ENCODE data around the gene METTL9. TPM values are rescaled to one million over a fixed set of nuclear protein-coding genes. Genes with fewer than 3 reads are reported as not detected.
A peak's percentile ranks its signal among the peaks of the same experiment; 100 is the strongest.
"Not testable (repeated sequence)": the region's sequence is repeated elsewhere in the genome, so short reads cannot be mapped to it uniquely, and the experiment has no call there.

The METTL9 gene
- total RNA-seq, 1 experiment from 2014 or later = 160 TPM

DNA sequence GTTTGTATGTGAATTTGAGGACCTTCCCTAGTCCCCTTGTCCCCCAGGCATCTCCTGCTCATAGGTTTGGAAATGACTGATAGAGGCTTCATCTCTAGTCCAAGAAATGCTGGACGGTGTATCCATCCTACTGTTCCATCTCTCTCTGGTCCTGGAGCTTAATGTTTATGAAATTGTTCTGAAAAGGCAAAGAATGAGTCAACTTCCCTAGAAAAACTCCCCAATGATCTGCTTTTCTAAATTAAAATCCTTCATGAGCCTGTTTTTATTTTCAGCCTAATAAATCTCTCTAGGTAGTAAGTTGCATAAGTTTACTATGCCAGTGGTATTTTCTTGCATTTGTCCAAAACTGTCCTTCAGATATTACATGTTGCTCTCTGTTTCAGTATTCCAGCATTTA is 55.1 kb downstream of the METTL9 start:
- Histone ChIP-seq H3K27ac (no peak overlapping the region), H3K27me3 (replicated peaks) (no peaks in the 10 kb centered on the region), H3K9me3 (replicated peaks) (no peaks in the 10 kb centered on the region), H3K36me3 (peaks cover 24% of the 10 kb centered on the region), H3K4me3 (no peak overlapping the region), H3K4me1 (replicated peaks) (no peaks in the 10 kb centered on the region)
- DNase-seq (ENCODE audit: low read depth in 1 of 2, low spot score in 2 of 2) = no peak

GRCh38 chr16:21654881-21655280 is 55.5 kb downstream of the METTL9 start:
- no peak for DNase-seq (ENCODE audit: low read depth in 1 of 2, low spot score in 2 of 2)
- no peak overlapping the region for H3K4me3 ChIP-seq

GRCh38 chr16:21656795-21657768 is 57.7 kb downstream of the METTL9 start:
- peak in 1 of 2 experiments; percentile 41 for DNase-seq (ENCODE audit: low read depth in 1 of 2, low spot score in 2 of 2)
- no peak overlapping the region for H3K4me3 ChIP-seq
- peaks cover 24% of the 10 kb centered on the region for H3K36me3 ChIP-seq
- no peaks in the 10 kb centered on the region for H3K9me3 ChIP-seq (replicated peaks)
- no peaks in the 10 kb centered on the region; the same call in 1 of the 2 replicates for H3K27me3 ChIP-seq (replicated peaks)
- no peak overlapping the region for H3K27ac ChIP-seq
- no peaks in the 10 kb centered on the region for H3K4me1 ChIP-seq (replicated peaks)

More at GRCh38 chr16:21654881-21655280, 55.5 kb downstream of the METTL9 start:
- Histone ChIP-seq H3K27ac (no peak overlapping the region), H3K9me3 (replicated peaks) (no peaks in the 10 kb centered on the region), H3K36me3 (peaks cover 24% of the 10 kb centered on the region), H3K4me1 (replicated peaks) (no peaks in the 10 kb centered on the region), H3K27me3 (replicated peaks) (no peaks in the 10 kb centered on the region)

DNA sequence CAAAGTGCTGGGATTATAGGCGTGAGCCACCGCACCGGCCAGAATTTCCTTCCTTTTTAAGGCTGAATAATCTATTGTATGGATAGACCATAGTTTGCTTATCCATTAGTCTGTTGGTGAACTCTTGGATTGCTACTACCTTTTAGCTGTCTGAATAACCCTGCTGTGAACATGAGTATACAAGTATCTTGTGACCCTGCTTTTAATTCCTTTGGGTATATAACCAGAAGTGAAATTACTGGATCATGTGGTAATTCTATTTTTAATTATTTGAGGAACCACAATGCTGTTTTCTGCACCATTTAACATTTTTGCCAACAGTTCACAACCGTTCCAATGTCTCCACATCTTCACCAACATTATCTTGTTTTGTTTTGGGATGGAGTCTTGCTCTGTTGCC is 59.7 kb downstream of the METTL9 start:
- peaks cover 10% of the 10 kb centered on the region for H3K27me3 ChIP-seq (replicated peaks)

DNA sequence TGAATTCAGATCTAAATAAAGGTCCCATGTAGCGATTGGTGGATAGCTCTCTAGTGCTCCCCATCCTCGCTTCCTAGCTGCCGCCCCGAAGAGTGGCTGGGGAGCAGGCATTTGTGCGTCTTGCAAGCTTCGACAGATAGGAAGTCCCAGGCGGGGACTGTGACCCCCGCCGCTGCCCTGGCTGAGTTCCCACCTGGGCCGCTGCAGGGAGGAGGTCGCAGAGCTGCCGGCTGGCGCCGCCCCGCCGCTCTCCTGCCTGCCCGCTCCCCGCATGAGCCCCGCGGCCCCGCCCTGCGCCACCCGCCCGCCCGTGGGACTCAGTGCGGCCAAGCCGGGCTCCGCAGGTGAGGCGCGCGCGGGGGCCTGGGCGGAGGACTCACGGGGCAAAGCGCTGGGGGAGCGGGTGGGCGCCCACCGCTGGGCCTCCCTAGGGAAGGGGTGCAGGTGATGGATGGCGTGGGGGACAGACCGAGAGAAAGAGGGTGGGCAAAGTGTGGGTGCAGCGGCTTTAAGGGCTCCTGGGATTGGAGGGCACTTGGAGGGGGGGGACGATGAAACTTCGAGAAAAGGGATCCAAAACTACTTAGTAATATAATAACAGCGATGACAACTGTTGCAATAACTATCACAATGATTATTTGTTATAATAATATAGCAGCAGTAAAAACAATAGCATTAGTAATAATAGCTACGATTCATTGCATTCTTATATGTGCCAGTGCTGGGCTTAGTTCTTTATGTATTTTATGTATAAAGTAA is 64.7 kb downstream of the METTL9 start, which contains the start of gene OTOA:
Gene OTOA, plus strand, starts transcription at position 80 of the 759 bp plus-strand sequence. CDS start 14,547 bp downstream, outside the sequence.
- H3K4me1 ChIP-seq (replicated peaks) = no peaks in the 10 kb centered on the region
- no peak within 1 kb of the TSS for H3K27ac ChIP-seq
- H3K9me3 ChIP-seq (replicated peaks) = no peaks in the 10 kb centered on the region
- no peak for DNase-seq (ENCODE audit: low read depth in 1 of 2, low spot score in 2 of 2)
- H3K27me3 ChIP-seq (replicated peaks) = peaks cover 21% of the 10 kb centered on the region
- H3K36me3 ChIP-seq = no peaks in the 10 kb centered on the region
- H3K4me3 ChIP-seq = no peak within 1 kb of the TSS

More for the DNA sequence above, 59.7 kb downstream of the METTL9 start:
- Histone ChIP-seq H3K36me3 (peaks cover 24% of the 10 kb centered on the region), H3K4me1 (replicated peaks) (no peaks in the 10 kb centered on the region), H3K4me3 (no peak overlapping the region), H3K9me3 (replicated peaks) (no peaks in the 10 kb centered on the region), H3K27ac (no peak overlapping the region)
- no peak for DNase-seq (ENCODE audit: low read depth in 1 of 2, low spot score in 2 of 2)

DNA sequence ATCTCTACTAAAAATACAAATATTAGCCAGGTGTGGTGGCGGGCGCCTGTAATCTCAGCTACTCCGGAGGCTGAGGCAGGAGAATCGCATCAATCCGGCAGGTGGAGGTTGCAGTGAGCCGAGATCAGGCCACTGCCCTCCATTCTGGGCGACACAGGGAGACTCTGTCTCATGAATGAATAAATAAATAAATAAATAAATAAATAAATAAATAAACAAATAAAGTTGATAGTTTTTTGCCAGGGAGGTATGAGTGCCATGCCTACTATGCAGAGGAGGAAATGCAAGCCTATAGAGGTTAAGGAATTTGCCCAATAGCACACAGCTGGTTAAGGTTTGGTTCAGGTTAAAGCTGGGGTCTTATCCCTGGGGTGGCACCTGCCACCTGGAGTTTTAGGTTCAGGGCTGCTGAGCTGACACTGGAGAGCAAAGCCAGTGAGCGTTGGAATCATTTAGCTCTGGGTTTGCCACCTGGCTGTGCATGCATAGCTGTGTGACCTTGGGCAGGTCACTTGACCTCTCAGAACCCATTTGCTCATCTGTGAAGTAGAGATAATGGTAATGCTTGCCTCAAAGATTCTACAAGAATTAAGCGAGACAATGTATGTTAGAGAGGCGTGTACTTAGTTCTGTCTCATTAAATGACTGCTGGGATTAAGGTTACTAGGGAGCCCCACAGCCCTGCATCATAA is 65.6 kb downstream of the METTL9 start:
- H3K9me3 ChIP-seq (replicated peaks) = no peaks in the 10 kb centered on the region
- H3K36me3 ChIP-seq = no peaks in the 10 kb centered on the region
- H3K4me1 ChIP-seq (replicated peaks) = no peaks in the 10 kb centered on the region
- H3K4me3 ChIP-seq = no peak overlapping the region
- peaks cover 21% of the 10 kb centered on the region for H3K27me3 ChIP-seq (replicated peaks)
- DNase-seq (ENCODE audit: low read depth in 1 of 2, low spot score in 2 of 2) = no peak
- H3K27ac ChIP-seq = no peak overlapping the region

GRCh38 chr16:21666772-21667171 is 67.4 kb downstream of the METTL9 start:
- Histone ChIP-seq H3K4me1 (replicated peaks) (no peaks in the 10 kb centered on the region), H3K27me3 (replicated peaks) (peaks cover 28% of the 10 kb centered on the region), H3K27ac (no peak overlapping the region), H3K4me3 (no peak overlapping the region), H3K36me3 (no peaks in the 10 kb centered on the region), H3K9me3 (replicated peaks) (no peaks in the 10 kb centered on the region)
- no peak for DNase-seq (ENCODE audit: low read depth in 1 of 2, low spot score in 2 of 2)

GRCh38 chr16:21667575-21667974 is 68.2 kb downstream of the METTL9 start:
- Histone ChIP-seq H3K27me3 (replicated peaks) (peaks cover 28% of the 10 kb centered on the region), H3K9me3 (replicated peaks) (no peaks in the 10 kb centered on the region), H3K4me3 (no peak overlapping the region), H3K27ac (no peak overlapping the region), H3K36me3 (no peaks in the 10 kb centered on the region), H3K4me1 (replicated peaks) (no peaks in the 10 kb centered on the region)
- no peak for DNase-seq (ENCODE audit: low read depth in 1 of 2, low spot score in 2 of 2)

GRCh38 chr16:21673469-21673868 is 74.1 kb downstream of the METTL9 start:
- Histone ChIP-seq H3K36me3 (no peaks in the 10 kb centered on the region), H3K27ac (no peak overlapping the region), H3K4me1 (replicated peaks) (no peaks in the 10 kb centered on the region), H3K9me3 (replicated peaks) (no peaks in the 10 kb centered on the region; the same call in 1 of the 2 replicates), H3K4me3 (no peak overlapping the region), H3K27me3 (replicated peaks) (peaks cover 12% of the 10 kb centered on the region; the same call in 1 of the 2 replicates)
- DNase-seq (ENCODE audit: low read depth in 1 of 2, low spot score in 2 of 2) = no peak

GRCh38 chr16:21674456-21674855 is 75.1 kb downstream of the METTL9 start:
- not testable (repeated sequence) for DNase-seq (ENCODE audit: low read depth in 1 of 2, low spot score in 2 of 2); H3K4me1 ChIP-seq (replicated peaks); H3K4me3 ChIP-seq; H3K27ac ChIP-seq; H3K36me3 ChIP-seq; H3K9me3 ChIP-seq (replicated peaks)
- H3K27me3 ChIP-seq (replicated peaks) = peaks cover 17% of the 10 kb centered on the region; the same call in 1 of the 2 replicates

- not testable (repeated sequence) for H3K27ac ChIP-seq
These were observed 81.3 kb downstream of the METTL9 start for GRCh38 chr16:21680714-21681113.

GRCh38 chr16:21683184-21683583 is 83.8 kb downstream of the METTL9 start:
- Histone ChIP-seq H3K27me3 (replicated peaks) (peaks cover 7% of the 10 kb centered on the region), H3K27ac (no peak overlapping the region)

More at GRCh38 chr16:21680714-21681113, 81.3 kb downstream of the METTL9 start:
- not testable (repeated sequence) for DNase-seq (ENCODE audit: low read depth in 1 of 2, low spot score in 2 of 2); H3K4me3 ChIP-seq; H3K27me3 ChIP-seq (replicated peaks); H3K9me3 ChIP-seq (replicated peaks); H3K36me3 ChIP-seq; H3K4me1 ChIP-seq (replicated peaks)

DNA sequence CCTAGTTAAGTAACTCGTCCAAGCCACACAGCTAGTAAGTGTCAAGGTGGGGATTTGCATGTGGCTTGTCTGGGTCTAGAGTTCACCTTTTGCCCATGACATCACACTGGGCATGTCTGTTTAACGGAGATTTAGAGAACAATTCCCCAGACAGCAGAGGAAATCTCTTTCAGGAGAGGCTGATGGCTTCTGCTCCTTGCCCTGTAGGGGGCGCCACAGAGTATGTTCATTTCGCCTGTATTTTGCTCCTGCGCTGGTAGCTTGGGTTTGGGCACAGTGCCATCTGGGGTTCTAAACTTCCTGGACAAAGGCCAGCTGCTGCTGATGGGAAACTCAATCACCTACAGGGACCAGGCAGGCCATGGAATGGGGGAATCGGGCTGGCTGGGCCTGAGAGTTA is 84.8 kb downstream of the METTL9 start:
- no peak for DNase-seq (ENCODE audit: low read depth in 1 of 2, low spot score in 2 of 2)
- no peaks in the 10 kb centered on the region for H3K4me1 ChIP-seq (replicated peaks)
- no peaks in the 10 kb centered on the region for H3K9me3 ChIP-seq (replicated peaks)
- H3K27me3 ChIP-seq (replicated peaks) = no peaks in the 10 kb centered on the region; the same call in 1 of the 2 replicates
- H3K27ac ChIP-seq = no peak overlapping the region
- H3K4me3 ChIP-seq = no peak overlapping the region
- no peaks in the 10 kb centered on the region for H3K36me3 ChIP-seq

More at GRCh38 chr16:21683184-21683583, 83.8 kb downstream of the METTL9 start:
- no peaks in the 10 kb centered on the region for H3K9me3 ChIP-seq (replicated peaks)
- no peak overlapping the region for H3K4me3 ChIP-seq
- DNase-seq (ENCODE audit: low read depth in 1 of 2, low spot score in 2 of 2) = no peak
- H3K36me3 ChIP-seq = no peaks in the 10 kb centered on the region
- H3K4me1 ChIP-seq (replicated peaks) = no peaks in the 10 kb centered on the region

Data from SJSA1 (cell line).